Ovary (tissue), 9 donors: Measurements from ENCODE around the gene CACNA1H. TPM values are rescaled to one million over a fixed set of nuclear protein-coding genes. Genes with fewer than 3 reads are reported as not detected.

Experiments
- DNase-seq, 5 donors: peaks; one replicate each; pipeline ENCODE4 v3.0.0-alpha.2; 2019 to 2020
- H3K27ac ChIP-seq, 2 donors: fragments of 200-600 bp; one replicate each; pipeline versions ENCODE4 v1.5.1 to v1.8.0; 2019 to 2022
- H3K27me3 ChIP-seq: fragments of 200-600 bp; one replicate; pipeline ENCODE4 v1.8.0; 2022
- H3K36me3 ChIP-seq: fragments of 200-600 bp; sonication (generic); one replicate; pipeline ENCODE4 v1.5.1; 2019
- H3K4me1 ChIP-seq: one replicate; pipeline ENCODE4 v1.8.1; 2013; ENCODE audit warnings: mild to moderate bottlenecking, moderate library complexity; ENCODE audit not compliant: insufficient read depth
- H3K4me3 ChIP-seq: fragments of 200-600 bp; sonication (generic); one replicate; pipeline ENCODE4 v1.5.1; 2017
- H3K9me3 ChIP-seq, 2 donors: fragments of 200-600 bp in 1 of 2; sonication (generic) in 1 of 2; one replicate each; pipeline versions ENCODE4 v1.5.1 to v1.8.1; 2013 to 2019; ENCODE audit warnings: mild to moderate bottlenecking in 1 of 2, moderate library complexity in 1 of 2
- EP300 ChIP-seq: sonication (generic); formaldehyde crosslinking; IDR thresholded peaks from one replicate; pipeline ENCODE4 v1.6.1; 2017; ENCODE audit warnings: antibody characterized with exemption
- POLR2A ChIP-seq: fragments of 450-650 bp; IDR thresholded peaks from one replicate; pipeline ENCODE4 v1.6.1; 2017; ENCODE audit warnings: antibody characterized with exemption, mild to moderate bottlenecking, moderate library complexity
- WGBS, 3 donors: extraction: QIAGEN DNeasy Blood & Tissue Kit in 1 of 3; methylation state at CpG; one replicate each; pipeline versions ENCODE4 v1.1.5 to v1.1.7; 2013 to 2017; 5-methylcytosine and 5-hydroxymethylcytosine counted together
- intact Hi-C, 4 donors: fragments of 100-400 bp; cut with DNase I; formaldehyde crosslinking; loops; one replicate each; pipeline versions ENCODE4 v1.11.0 to v1.15.1; 2022 to 2023
- polyA plus RNA-seq, 2 donors: library from polyadenylated mRNA; stranded (reverse); fragments of 200-250 nt in 1 of 2; fragments of 350-450 nt in 1 of 2; fragmentation: Illumina TruSeq in 1 of 2; extraction: RNeasy Lipid Tissue Mini Kit (QIAGEN cat#74804) in 1 of 2; gene quantifications; one replicate each; pipeline ENCODE4 v1.2.3, GENCODE V29; 2013 to 2014
- total RNA-seq, 7 donors: library from RNA; depleted of rRNA in 2 of 7; stranded (reverse); fragments of >200 nt in 2 of 7; fragmentation: NEBNext Ultra II Directional in 3 of 7; extraction: Animal tissue kit (Norgen Biotek cat#: 25700) in 3 of 7; gene quantifications; one replicate each; pipeline versions ENCODE4 v1.1.0 to v1.2.4, GENCODE V29; 2016 to 2023
- TF ChIP-seq, protein P1 (sequence below), 3 donors: fragments of 450-650 bp in 2 of 3; fragments of 200-600 bp in 1 of 3; IDR thresholded peaks; one replicate each; pipeline versions ENCODE4 v1.5.1 to v1.8.0; 2016 to 2022; ENCODE audit warnings: antibody characterized with exemption in 3 of 3, mild to moderate bottlenecking in 1 of 3
- donor health status: DM: no; HTN: no; CAD: no; lungs with moderate emphysema.
- donor health status: DM: no; HTN: no; CAD: no.
- donor health status: Bipolar disorder and iron deficiency.
- donor health status: DM: yes; HTN: yes; CAD: no.
- donor health status: DM: no; HTN: no; CAD: no.
- donor health status: DM: yes; HTN: yes; CAD: no.

Gene CACNA1H
- total and polyA plus RNA-seq, 9 donors, result 7.3 to 217 (median 106) TPM

GRCh38 chr16:1220841-1221627 is 68.1 kb downstream of the CACNA1H start:
- WGBS, 3 donors, result 81 to 87% (median 83%) methylated on average over 46 to 48 of the region's 48 CpGs
- no peak for TF ChIP-seq POLR2A
- TF ChIP-seq, protein P1, sequence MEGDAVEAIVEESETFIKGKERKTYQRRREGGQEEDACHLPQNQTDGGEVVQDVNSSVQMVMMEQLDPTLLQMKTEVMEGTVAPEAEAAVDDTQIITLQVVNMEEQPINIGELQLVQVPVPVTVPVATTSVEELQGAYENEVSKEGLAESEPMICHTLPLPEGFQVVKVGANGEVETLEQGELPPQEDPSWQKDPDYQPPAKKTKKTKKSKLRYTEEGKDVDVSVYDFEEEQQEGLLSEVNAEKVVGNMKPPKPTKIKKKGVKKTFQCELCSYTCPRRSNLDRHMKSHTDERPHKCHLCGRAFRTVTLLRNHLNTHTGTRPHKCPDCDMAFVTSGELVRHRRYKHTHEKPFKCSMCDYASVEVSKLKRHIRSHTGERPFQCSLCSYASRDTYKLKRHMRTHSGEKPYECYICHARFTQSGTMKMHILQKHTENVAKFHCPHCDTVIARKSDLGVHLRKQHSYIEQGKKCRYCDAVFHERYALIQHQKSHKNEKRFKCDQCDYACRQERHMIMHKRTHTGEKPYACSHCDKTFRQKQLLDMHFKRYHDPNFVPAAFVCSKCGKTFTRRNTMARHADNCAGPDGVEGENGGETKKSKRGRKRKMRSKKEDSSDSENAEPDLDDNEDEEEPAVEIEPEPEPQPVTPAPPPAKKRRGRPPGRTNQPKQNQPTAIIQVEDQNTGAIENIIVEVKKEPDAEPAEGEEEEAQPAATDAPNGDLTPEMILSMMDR (IDR thresholded peaks at IDR 0.05), result no peak
- TF ChIP-seq EP300, result no peak
- H3K27ac ChIP-seq, result no peak overlapping the region
- H3K9me3 ChIP-seq, result no peaks in the 10 kb centered on the region
- no peak overlapping the region for H3K4me3 ChIP-seq
- DNase-seq, result no peak
- H3K36me3 ChIP-seq, result no peaks in the 10 kb centered on the region
- intact Hi-C loops, result no loop called here
- no peaks in the 10 kb centered on the region for H3K4me1 ChIP-seq
- H3K27me3 ChIP-seq, result no peaks in the 10 kb centered on the region

GRCh38 chr16:1221628-1222552 is 69.0 kb downstream of the CACNA1H start:
- Histone ChIP-seq H3K4me1 (no peaks in the 10 kb centered on the region), H3K27ac (no peak overlapping the region), H3K27me3 (no peaks in the 10 kb centered on the region), H3K4me3 (no peak overlapping the region), H3K36me3 (no peaks in the 10 kb centered on the region), H3K9me3 (no peaks in the 10 kb centered on the region)
- TF ChIP-seq, protein P1 (IDR thresholded peaks at IDR 0.05), result no peak
- TF ChIP-seq EP300 (no peak), POLR2A (no peak)
- DNase-seq, result no peak
- intact Hi-C loops, result no loop called here
- whole genome bisulfite sequencing, 3 donors, result 78 to 79% (median 78%) methylated on average over 32 to 40 of the region's 40 CpGs

DNA sequence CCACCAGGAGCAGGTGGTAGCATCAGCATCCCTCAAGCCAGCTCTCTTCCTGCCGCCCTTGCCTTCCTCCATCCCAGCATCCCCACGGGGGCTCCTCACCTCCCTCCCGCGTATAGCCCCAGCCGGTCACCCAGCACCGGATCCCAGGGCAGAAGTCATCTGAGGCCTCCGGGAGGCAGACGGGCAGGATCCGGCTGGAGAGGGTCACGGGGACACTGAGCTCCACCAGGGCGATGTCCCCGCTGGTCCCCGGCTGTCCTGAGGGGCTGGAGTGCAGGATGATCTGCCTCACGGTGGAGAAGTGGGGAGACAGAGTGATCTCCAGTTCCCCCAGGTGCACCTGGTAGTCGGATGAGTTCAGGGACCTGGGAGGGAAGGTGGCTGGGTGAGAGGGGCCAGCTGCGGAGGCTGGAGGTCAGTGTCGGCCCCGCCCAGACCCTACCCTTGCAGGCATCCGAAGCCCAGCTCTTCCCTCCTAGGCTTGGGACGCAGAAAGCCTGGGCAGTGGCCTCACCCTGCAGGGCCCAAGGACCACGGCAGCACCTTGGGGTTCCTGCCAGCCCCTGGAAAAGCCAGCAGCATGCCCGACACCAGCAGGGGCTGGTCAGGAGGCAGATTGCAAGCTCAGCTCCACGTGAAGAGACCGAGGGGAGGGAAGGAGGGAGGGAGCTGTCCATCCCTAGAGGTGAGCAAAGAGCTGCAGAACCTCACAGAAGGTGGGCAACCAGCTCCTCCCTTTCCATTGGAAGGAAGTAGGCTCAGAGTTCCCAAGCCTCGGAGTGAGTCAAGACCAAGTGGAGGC is 69.8 kb downstream of the CACNA1H start:
- Histone ChIP-seq H3K27ac (no peak overlapping the region), H3K4me1 (no peaks in the 10 kb centered on the region), H3K36me3 (no peaks in the 10 kb centered on the region), H3K27me3 (no peaks in the 10 kb centered on the region), H3K4me3 (no peak overlapping the region), H3K9me3 (no peaks in the 10 kb centered on the region)
- WGBS, 3 donors, result 71 to 77% (median 74%) methylated on average over 24 to 25 of the region's 25 CpGs
- DNase-seq, result no peak
- TF ChIP-seq POLR2A, result no peak
- TF ChIP-seq, protein P1 (IDR thresholded peaks at IDR 0.05), result no peak
- no peak for TF ChIP-seq EP300
- intact Hi-C loops, result no loop called here
